PFSK-1 (cell line): ENCODE data around the gene KSR1.

Experiments used
- FOXP2 ChIP-seq: optimal IDR thresholded peaks from 2 replicates; pipeline ENCODE3; 2011; ENCODE audit warnings: borderline replicate concordance, control low read depth, inconsistent platforms; ENCODE audit not compliant: insufficient read depth; ENCODE audit errors: extremely low read length, extremely low read depth
- POLR2AphosphoS5 ChIP-seq: IDR thresholded peaks from 2 replicates; pipeline ENCODE4 v1.6.1; 2012; ENCODE audit warnings: low read depth, mild to moderate bottlenecking, control low read depth, low read length, moderate library complexity
- SIN3A ChIP-seq: IDR thresholded peaks from 2 replicates; pipeline ENCODE4 v1.6.1; 2012; ENCODE audit warnings: mild to moderate bottlenecking, low read length, moderate library complexity, borderline replicate concordance; ENCODE audit not compliant: insufficient read depth
- TAF1 ChIP-seq: IDR thresholded peaks from 2 replicates; pipeline ENCODE4 v1.6.1; 2012; ENCODE audit warnings: low read length, control low read depth, borderline replicate concordance; ENCODE audit not compliant: insufficient read depth
- TF ChIP-seq, protein P1 (sequence below), 2 experiments: IDR thresholded peaks; 2 replicates each; pipeline versions ENCODE4 v1.6.1 to v1.8.0; 2011 to 2012; ENCODE audit warnings: low read depth in 2 of 2, low read length in 2 of 2, control low read depth in 1 of 2, inconsistent platforms in 1 of 2, mild to moderate bottlenecking in 1 of 2, moderate library complexity in 1 of 2; ENCODE audit not compliant: insufficient read depth in 1 of 2

DNA sequence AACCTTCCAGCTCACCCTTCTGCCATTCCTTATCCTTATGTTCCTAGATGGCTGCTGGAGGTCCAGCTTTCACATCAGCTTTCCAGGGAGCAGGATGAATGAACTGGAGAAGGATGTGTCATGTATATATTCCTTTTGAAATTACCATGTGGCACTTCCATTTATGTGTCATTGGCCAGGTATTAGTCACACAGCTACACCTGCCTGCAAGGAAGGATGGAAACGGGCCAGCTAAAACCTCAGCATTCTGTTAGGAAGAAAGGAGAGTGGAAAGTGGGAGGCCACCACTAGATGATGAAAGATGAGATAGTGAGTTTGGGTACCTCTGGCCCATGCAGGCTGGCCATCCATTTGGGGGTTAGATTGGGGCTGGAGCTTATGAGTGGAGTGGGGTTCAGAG, 67.5 kb downstream of the KSR1 start:
- TF ChIP-seq TAF1 (no peak), POLR2AphosphoS5 (no peak), SIN3A (no peak), FOXP2 (no peak)
- TF ChIP-seq, protein P1, sequence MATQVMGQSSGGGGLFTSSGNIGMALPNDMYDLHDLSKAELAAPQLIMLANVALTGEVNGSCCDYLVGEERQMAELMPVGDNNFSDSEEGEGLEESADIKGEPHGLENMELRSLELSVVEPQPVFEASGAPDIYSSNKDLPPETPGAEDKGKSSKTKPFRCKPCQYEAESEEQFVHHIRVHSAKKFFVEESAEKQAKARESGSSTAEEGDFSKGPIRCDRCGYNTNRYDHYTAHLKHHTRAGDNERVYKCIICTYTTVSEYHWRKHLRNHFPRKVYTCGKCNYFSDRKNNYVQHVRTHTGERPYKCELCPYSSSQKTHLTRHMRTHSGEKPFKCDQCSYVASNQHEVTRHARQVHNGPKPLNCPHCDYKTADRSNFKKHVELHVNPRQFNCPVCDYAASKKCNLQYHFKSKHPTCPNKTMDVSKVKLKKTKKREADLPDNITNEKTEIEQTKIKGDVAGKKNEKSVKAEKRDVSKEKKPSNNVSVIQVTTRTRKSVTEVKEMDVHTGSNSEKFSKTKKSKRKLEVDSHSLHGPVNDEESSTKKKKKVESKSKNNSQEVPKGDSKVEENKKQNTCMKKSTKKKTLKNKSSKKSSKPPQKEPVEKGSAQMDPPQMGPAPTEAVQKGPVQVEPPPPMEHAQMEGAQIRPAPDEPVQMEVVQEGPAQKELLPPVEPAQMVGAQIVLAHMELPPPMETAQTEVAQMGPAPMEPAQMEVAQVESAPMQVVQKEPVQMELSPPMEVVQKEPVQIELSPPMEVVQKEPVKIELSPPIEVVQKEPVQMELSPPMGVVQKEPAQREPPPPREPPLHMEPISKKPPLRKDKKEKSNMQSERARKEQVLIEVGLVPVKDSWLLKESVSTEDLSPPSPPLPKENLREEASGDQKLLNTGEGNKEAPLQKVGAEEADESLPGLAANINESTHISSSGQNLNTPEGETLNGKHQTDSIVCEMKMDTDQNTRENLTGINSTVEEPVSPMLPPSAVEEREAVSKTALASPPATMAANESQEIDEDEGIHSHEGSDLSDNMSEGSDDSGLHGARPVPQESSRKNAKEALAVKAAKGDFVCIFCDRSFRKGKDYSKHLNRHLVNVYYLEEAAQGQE (IDR thresholded peaks at IDR 0.05; ENCODE audit: insufficient read depth in 1 of 2, low read depth in 2 of 2, low read length in 2 of 2) = no peak
